Measurements from ENCODE around the gene AGAP5. TPM values are rescaled to one million over a fixed set of nuclear protein-coding genes. Genes with fewer than 3 reads are reported as not detected.
"Not testable (repeated sequence)": the region's sequence is repeated elsewhere in the genome, so short reads cannot be mapped to it uniquely, and the experiment has no call there.

AGAP5 gene
- total and polyA plus RNA-seq, 4 donors, result 1.5 to 13.2 (median 6.8) TPM

DNA sequence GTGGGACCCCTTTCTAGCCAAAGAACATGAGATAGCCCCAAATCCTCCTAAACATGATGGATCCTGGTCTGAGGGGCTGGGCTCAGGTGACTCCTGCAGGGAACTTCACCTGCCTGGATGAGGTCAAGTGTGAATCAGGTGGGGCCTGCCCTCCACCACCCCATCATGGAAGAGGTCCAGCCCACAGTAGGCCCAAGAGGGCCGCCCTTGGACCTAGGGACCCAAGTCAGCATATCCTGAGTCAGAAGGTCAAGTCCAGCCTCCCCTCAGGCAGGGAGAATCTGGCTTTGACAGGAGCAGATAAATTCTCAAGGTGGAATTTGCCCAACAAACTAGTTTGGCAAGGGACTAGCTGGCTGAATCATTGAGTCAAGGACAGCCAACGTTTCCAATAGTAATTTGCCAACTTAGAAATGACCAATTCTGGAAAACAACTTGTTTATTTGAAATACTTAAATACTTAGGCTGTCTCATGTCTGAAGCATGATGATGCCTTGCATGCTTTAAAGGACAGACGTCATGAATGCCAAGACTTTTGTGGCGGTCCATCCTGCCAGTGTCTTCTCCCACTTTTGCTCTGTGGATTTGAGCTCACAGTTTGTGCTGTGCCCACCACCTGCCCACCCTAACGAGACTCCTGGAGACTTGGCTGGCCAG lies 31.6 kb downstream of the AGAP5 start:
- H3K4me3 ChIP-seq (ENCODE audit: low read length in 2 of 2); H3K36me3 ChIP-seq (ENCODE audit: control insufficient read depth in 1 of 2, insufficient read depth in 2 of 2, low read length in 1 of 2); ATAC-seq (ENCODE audit: low FRiP score); H3K27me3 ChIP-seq (ENCODE audit: control insufficient read depth in 1 of 2, insufficient read depth in 2 of 2, low read length in 1 of 2); H3K4me1 ChIP-seq (ENCODE audit: control insufficient read depth in 1 of 2, insufficient read depth in 2 of 2, low read length in 2 of 2); H3K9me3 ChIP-seq (ENCODE audit: control insufficient read depth, low read length); intact Hi-C loops (cut with DNase I); H3K27ac ChIP-seq (ENCODE audit: low read depth in 1 of 2, low read length in 2 of 2); DNase-seq: not testable (repeated sequence)
- 37 to 42% methylated on average over 4 of the region's 5 CpGs for WGBS, 2 donors

DNA sequence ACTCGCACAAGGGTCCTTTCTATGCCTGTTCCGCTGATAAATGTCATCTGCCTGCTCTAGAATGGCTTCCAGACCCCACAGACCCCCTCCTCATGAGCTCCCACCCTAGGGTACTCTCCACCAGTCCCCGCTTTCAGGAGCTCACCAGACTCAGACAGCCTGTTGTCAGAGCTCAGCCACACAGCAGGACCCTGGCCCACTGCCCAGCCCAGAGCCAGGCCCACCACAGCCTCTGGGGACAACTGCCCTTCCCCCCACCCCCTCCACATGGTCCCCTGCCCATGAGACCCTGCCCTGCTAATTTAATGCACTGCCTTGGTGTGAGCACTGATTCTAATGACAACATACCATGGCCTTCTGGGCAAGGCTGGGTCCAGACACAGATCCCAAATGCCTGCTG lies 32.3 kb downstream of the AGAP5 start:
- DNase-seq; ATAC-seq (ENCODE audit: low FRiP score); H3K9me3 ChIP-seq (ENCODE audit: control insufficient read depth, low read length); H3K4me3 ChIP-seq (ENCODE audit: low read length in 2 of 2); H3K27ac ChIP-seq (ENCODE audit: low read depth in 1 of 2, low read length in 2 of 2); intact Hi-C loops (cut with DNase I); H3K36me3 ChIP-seq (ENCODE audit: control insufficient read depth in 1 of 2, insufficient read depth in 2 of 2, low read length in 1 of 2); H3K27me3 ChIP-seq (ENCODE audit: control insufficient read depth in 1 of 2, insufficient read depth in 2 of 2, low read length in 1 of 2); H3K4me1 ChIP-seq (ENCODE audit: control insufficient read depth in 1 of 2, insufficient read depth in 2 of 2, low read length in 2 of 2): not testable (repeated sequence)
- 94 to 99% methylated on average over 2 to 3 of the region's 3 CpGs for WGBS, 2 donors

DNA sequence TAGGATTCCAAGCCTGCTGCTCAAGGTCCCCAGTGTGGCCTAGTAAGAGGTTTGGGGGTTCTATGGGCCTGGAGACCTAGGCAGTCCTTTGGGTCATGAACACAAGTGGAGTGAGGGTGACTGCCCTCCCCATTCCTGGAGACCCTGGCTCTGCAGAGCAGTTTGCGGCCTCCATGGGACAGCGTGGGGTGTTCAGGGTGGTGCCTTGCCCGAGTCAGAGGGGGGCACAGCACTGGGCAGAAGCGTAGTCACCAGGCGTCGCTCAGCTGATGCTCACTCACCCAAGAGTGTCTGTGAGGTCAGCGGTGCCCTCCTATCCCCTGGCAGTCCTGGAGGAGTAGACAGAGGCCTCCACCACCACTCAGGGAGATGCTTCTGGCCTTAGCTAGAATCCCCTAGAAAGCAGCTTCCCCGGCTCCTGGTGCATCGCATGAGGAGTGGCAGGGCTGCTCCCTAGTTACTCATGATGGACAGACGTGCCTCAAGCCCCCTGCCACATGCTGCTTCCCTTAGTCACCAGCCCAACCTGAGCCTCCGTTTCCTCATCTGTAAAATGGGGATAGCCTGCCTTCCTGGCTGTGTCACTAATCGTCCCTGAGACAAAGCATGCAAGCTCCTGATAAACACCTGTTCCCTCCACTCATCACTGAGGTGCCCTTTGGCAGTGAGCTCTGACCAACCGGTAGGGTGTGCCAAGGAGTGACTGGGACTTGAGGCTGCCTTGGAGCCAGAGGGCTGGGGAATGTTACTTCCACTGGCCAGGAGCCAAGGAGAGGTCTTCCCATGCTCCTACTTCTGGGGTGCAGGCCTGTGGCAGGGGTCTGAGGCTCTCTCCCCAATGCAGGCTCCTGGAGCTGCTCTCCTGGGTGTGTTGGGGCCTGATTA lies 33.5 kb downstream of the AGAP5 start:
- H3K4me1 ChIP-seq (ENCODE audit: control insufficient read depth in 1 of 2, insufficient read depth in 2 of 2, low read length in 2 of 2); H3K4me3 ChIP-seq (ENCODE audit: low read length in 2 of 2); H3K36me3 ChIP-seq (ENCODE audit: control insufficient read depth in 1 of 2, insufficient read depth in 2 of 2, low read length in 1 of 2); ATAC-seq (ENCODE audit: low FRiP score); H3K27ac ChIP-seq (ENCODE audit: low read depth in 1 of 2, low read length in 2 of 2); DNase-seq; H3K27me3 ChIP-seq (ENCODE audit: control insufficient read depth in 1 of 2, insufficient read depth in 2 of 2, low read length in 1 of 2); H3K9me3 ChIP-seq (ENCODE audit: control insufficient read depth, low read length); intact Hi-C loops (cut with DNase I): not testable (repeated sequence)
- WGBS, 2 donors, result 78 to 81% methylated on average over 13 of the region's 13 CpGs

DNA sequence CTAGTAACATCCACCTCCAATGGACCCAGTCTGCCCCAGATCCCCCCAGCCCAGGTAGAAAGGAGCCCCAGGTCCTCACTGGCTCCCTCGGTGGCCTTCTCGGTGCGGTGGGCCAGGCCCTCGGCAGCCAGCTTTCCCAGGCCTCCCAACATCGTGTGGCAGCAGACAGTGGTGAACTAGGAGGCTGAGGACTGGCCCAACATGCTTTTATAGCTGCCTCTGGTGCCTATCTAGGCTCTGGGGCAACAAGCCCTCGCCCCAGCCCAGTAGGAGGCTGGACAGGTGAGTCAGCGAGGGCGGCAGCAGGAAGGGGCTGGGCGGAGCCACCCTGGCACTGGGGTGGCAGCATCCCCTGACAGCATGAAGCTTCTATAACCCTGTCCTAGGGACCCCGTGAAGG lies 34.3 kb downstream of the AGAP5 start:
- WGBS, 2 donors, result 76 to 81% methylated on average over 9 to 10 of the region's 10 CpGs

DNA sequence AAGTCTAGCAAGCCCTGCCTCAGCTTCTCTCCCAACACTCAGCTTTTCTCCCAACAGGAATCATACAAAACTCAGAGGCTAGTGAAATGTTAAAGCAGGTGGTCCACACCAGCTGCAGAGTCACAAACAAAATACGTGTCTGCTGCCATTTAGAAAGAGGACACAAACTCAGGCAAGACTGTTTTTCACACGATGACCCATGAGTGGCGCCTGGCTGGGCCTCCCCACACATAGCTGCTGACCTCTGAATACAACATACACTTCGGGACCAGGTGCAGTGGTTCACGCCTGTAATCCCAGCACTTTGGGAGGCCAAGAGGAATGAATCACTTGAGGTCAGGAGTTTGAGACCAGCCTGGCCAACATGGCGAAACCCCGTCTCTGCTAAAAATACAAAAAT lies 35.2 kb downstream of the AGAP5 start:
- H3K36me3 ChIP-seq (ENCODE audit: control insufficient read depth in 1 of 2, insufficient read depth in 2 of 2, low read length in 1 of 2); H3K27ac ChIP-seq (ENCODE audit: low read depth in 1 of 2, low read length in 2 of 2); H3K27me3 ChIP-seq (ENCODE audit: control insufficient read depth in 1 of 2, insufficient read depth in 2 of 2, low read length in 1 of 2); H3K4me1 ChIP-seq (ENCODE audit: control insufficient read depth in 1 of 2, insufficient read depth in 2 of 2, low read length in 2 of 2); ATAC-seq (ENCODE audit: low FRiP score); intact Hi-C loops (cut with DNase I); H3K4me3 ChIP-seq (ENCODE audit: low read length in 2 of 2); H3K9me3 ChIP-seq (ENCODE audit: control insufficient read depth, low read length); DNase-seq: not testable (repeated sequence)
- 79 to 85% methylated on average over 7 of the region's 7 CpGs for WGBS, 2 donors

More for the DNA sequence above, 34.3 kb downstream of the AGAP5 start:
- H3K4me1 ChIP-seq (ENCODE audit: control insufficient read depth in 1 of 2, insufficient read depth in 2 of 2, low read length in 2 of 2); H3K36me3 ChIP-seq (ENCODE audit: control insufficient read depth in 1 of 2, insufficient read depth in 2 of 2, low read length in 1 of 2); DNase-seq; H3K27me3 ChIP-seq (ENCODE audit: control insufficient read depth in 1 of 2, insufficient read depth in 2 of 2, low read length in 1 of 2); H3K27ac ChIP-seq (ENCODE audit: low read depth in 1 of 2, low read length in 2 of 2); ATAC-seq (ENCODE audit: low FRiP score); intact Hi-C loops (cut with DNase I); H3K4me3 ChIP-seq (ENCODE audit: low read length in 2 of 2); H3K9me3 ChIP-seq (ENCODE audit: control insufficient read depth, low read length): not testable (repeated sequence)

DNA sequence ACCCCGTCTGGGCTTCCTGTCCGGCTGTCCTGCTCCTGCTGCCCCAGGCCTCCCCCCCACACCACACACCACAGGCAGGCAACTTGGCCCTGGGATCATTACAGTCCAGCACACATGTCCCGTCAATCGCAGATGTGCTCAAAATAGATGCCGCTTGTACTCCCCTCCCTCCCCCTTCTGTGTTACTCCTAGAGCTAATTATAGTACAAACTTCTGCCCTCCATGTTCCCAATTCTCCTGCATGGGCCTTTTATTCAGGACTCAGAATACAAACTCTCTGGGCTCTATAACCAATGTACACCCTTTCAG lies 42.0 kb downstream of the AGAP5 start, which contains the start of gene SYNPO2L:
Gene SYNPO2L (minus strand): TSS at position 40 of the 309 bp plus-strand sequence. CDS start 107 bp downstream, outside the sequence.
- H3K27ac ChIP-seq (ENCODE audit: low read depth in 1 of 2, low read length in 2 of 2), result no peak within 1 kb of the TSS

DNA sequence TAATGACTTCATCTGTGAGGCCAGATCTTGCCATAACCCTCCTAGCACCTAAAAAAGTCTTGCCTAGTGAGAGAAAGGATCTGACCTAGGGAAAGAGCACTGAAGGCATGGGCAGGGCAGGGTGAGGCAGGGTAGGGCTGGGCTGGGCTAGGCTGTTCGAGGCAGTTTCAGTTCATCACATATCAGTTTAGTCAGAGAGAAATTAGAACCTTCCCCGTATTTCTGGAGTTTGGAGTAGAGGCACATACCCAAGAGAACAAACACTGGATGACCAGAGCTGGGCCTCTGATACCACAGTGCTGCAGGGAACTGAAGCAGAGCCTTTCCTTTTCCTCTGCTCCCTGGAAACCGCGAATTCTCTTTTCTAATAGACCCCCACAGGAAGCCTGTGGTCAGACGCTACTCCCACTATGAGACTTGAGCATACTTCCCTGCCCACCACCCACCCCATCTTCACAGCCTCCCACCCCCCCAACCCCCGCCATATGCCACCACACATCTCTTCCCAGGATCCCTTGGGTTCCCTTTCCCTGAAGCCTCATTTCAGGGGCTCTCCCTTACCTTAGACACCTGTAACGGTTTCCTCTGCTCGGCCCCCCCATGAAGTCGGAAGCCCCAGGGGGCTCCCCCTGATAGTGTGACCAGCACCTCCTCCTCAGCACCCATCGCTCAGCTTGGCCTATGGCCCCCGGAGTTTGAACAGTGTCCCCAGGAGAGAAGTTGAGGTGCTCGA lies 42.5 kb downstream of the AGAP5 start:
- 58 to 67% methylated on average over 12 of the region's 12 CpGs for WGBS, 2 donors
- Histone ChIP-seq H3K27me3 (ENCODE audit: control insufficient read depth in 1 of 2, insufficient read depth in 2 of 2, low read length in 1 of 2) (no peaks in the 10 kb centered on the region), H3K36me3 (ENCODE audit: control insufficient read depth in 1 of 2, insufficient read depth in 2 of 2, low read length in 1 of 2) (no peaks in the 10 kb centered on the region), H3K4me3 (ENCODE audit: low read length in 2 of 2) (no peak overlapping the region), H3K27ac (ENCODE audit: low read depth in 1 of 2, low read length in 2 of 2) (no peak overlapping the region), H3K9me3 (ENCODE audit: control insufficient read depth, low read length) (no peaks in the 10 kb centered on the region), H3K4me1 (ENCODE audit: control insufficient read depth in 1 of 2, insufficient read depth in 2 of 2, low read length in 2 of 2) (no peaks in the 10 kb centered on the region)
- DNase-seq (no peak), ATAC-seq (ENCODE audit: low FRiP score) (no peak)
- intact Hi-C loops (cut with DNase I), result no loop called here

More for the DNA sequence above, 42.0 kb downstream of the AGAP5 start, which contains the start of gene SYNPO2L:
- Histone ChIP-seq H3K4me3 (ENCODE audit: low read length in 2 of 2) (no peak within 1 kb of the TSS), H3K36me3 (ENCODE audit: control insufficient read depth in 1 of 2, insufficient read depth in 2 of 2, low read length in 1 of 2) (no peaks in the 10 kb centered on the region), H3K9me3 (ENCODE audit: control insufficient read depth, low read length) (no peaks in the 10 kb centered on the region), H3K4me1 (ENCODE audit: control insufficient read depth in 1 of 2, insufficient read depth in 2 of 2, low read length in 2 of 2) (no peaks in the 10 kb centered on the region), H3K27me3 (ENCODE audit: control insufficient read depth in 1 of 2, insufficient read depth in 2 of 2, low read length in 1 of 2) (no peaks in the 10 kb centered on the region)
- DNase-seq (no peak), ATAC-seq (ENCODE audit: low FRiP score) (peak; percentile 82)
- WGBS, 2 donors, result 0 to 7% methylated on average over 5 of the region's 5 CpGs
- intact Hi-C loops (cut with DNase I), result no loop called here

DNA sequence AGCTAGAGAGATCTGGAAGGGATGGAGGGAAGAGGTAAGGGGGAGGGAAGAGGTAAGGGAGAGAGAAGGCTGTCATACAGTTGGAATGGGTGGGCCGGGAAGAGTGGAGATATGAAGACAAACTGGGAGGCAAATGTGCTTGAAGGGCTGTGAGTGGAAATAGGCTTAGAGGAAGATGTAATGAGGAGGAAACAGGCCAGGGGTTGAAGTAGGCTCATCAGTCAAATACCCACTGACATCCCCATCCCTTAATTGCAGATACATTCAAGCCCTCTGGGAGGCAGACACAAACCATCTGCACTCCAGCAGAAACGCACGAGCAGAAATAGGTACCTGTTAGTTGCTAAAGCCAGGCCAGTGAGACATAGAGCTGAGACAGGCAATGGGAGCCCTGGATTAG lies 44.2 kb downstream of the AGAP5 start:
- no peaks in the 10 kb centered on the region for H3K9me3 ChIP-seq (ENCODE audit: control insufficient read depth, low read length)
- intact Hi-C loops (cut with DNase I), result no loop called here
- 82 to 84% methylated on average over 3 of the region's 3 CpGs for WGBS, 2 donors
- ATAC-seq (ENCODE audit: low FRiP score) (no peak), DNase-seq (no peak)
- no peak overlapping the region for H3K4me3 ChIP-seq (ENCODE audit: low read length in 2 of 2)
- H3K27me3 ChIP-seq (ENCODE audit: control insufficient read depth in 1 of 2, insufficient read depth in 2 of 2, low read length in 1 of 2), result no peaks in the 10 kb centered on the region
- H3K27ac ChIP-seq (ENCODE audit: low read depth in 1 of 2, low read length in 2 of 2), result no peak overlapping the region
- no peaks in the 10 kb centered on the region for H3K36me3 ChIP-seq (ENCODE audit: control insufficient read depth in 1 of 2, insufficient read depth in 2 of 2, low read length in 1 of 2)
- H3K4me1 ChIP-seq (ENCODE audit: control insufficient read depth in 1 of 2, insufficient read depth in 2 of 2, low read length in 2 of 2), result no peaks in the 10 kb centered on the region
